Neural progenitor cell (in vitro differentiated cells): ENCODE results near the gene L3MBTL1. TPM values are rescaled to one million over a fixed set of nuclear protein-coding genes. Genes with fewer than 3 reads are reported as not detected.

Experiments
- DNase-seq: peaks from one replicate; pipeline ENCODE4 v3.0.0-alpha.2; 2016; ENCODE audit warnings: low spot score
- H2AFZ ChIP-seq: fragments of 200-600 bp; sonication (generic); replicated peaks from 2 replicates; pipeline ENCODE4 v1.6.1; 2016; ENCODE audit warnings: antibody characterized with exemption
- H3F3A ChIP-seq: fragments of 200-600 bp; sonication (generic); 2 replicates; pipeline ENCODE4 v1.6.1; 2016; ENCODE audit warnings: antibody characterized with exemption, low read depth
- H3K27ac ChIP-seq: fragments of 200-600 bp; sonication (generic); 2 replicates; pipeline ENCODE4 v1.5.1; 2016; ENCODE audit warnings: mild to moderate bottlenecking
- H3K27me3 ChIP-seq: fragments of 200-600 bp; sonication (generic); 2 replicates; pipeline ENCODE4 v1.6.1; 2016; ENCODE audit warnings: mild to moderate bottlenecking, moderate library complexity
- H3K36me3 ChIP-seq: fragments of 200-600 bp; sonication (generic); 2 replicates; pipeline ENCODE4 v1.5.1; 2016
- H3K4me1 ChIP-seq: fragments of 200-600 bp; sonication (generic); 2 replicates; pipeline ENCODE4 v1.6.1; 2016; ENCODE audit warnings: mixed run types
- H3K4me2 ChIP-seq: fragments of 200-600 bp; sonication (generic); 2 replicates; pipeline ENCODE4 v1.6.1; 2016
- H3K4me3 ChIP-seq: fragments of 200-600 bp; sonication (generic); 2 replicates; pipeline ENCODE4 v1.5.1; 2016
- H3K79me2 ChIP-seq: fragments of 200-600 bp; sonication (generic); 2 replicates; pipeline ENCODE4 v1.6.1; 2016; ENCODE audit warnings: low read depth
- H3K9ac ChIP-seq: fragments of 200-600 bp; sonication (generic); 2 replicates; pipeline ENCODE4 v1.6.1; 2016
- H3K9me3 ChIP-seq: fragments of 200-600 bp; sonication (generic); 2 replicates; pipeline ENCODE4 v1.5.1; 2016; ENCODE audit warnings: low read depth
- H4K20me1 ChIP-seq: fragments of 200-600 bp; sonication (generic); 2 replicates; pipeline ENCODE4 v1.6.1; 2016; ENCODE audit warnings: low read depth
- H3K27ac Mint-ChIP-seq: 3 replicates; pipeline ENCODE4 v1.8.0; 2021; ENCODE audit warnings: mixed read lengths
- H3K27me3 Mint-ChIP-seq: 2 replicates; pipeline ENCODE4 v1.8.0; 2022; ENCODE audit warnings: low read depth, mild to moderate bottlenecking, inconsistent platforms, moderate library complexity, mixed read lengths; ENCODE audit not compliant: insufficient read depth
- H3K36me3 Mint-ChIP-seq: 3 replicates; pipeline ENCODE4 v1.8.0; 2021; ENCODE audit warnings: mixed read lengths
- H3K4me1 Mint-ChIP-seq: 3 replicates; pipeline ENCODE4 v1.8.0; 2021; ENCODE audit warnings: mixed read lengths
- H3K4me3 Mint-ChIP-seq: 3 replicates; pipeline ENCODE4 v1.8.0; 2021; ENCODE audit warnings: mild to moderate bottlenecking, moderate library complexity, mixed read lengths
- H3K9me3 Mint-ChIP-seq: 3 replicates; pipeline ENCODE4 v1.8.0; 2020; ENCODE audit warnings: mixed read lengths
- EZH2 ChIP-seq: fragments of 200-600 bp; sonication (generic); IDR thresholded peaks from 2 replicates; pipeline ENCODE4 v1.6.1; 2017; ENCODE audit warnings: antibody characterized with exemption, mild to moderate bottlenecking, moderate library complexity
- EZH2phosphoT487 ChIP-seq: fragments of 200-600 bp; sonication (generic); IDR thresholded peaks from 2 replicates; pipeline ENCODE4 v1.6.1; 2017; ENCODE audit warnings: antibody characterized with exemption
- small RNA-seq: library from RNA; depleted of rRNA; stranded (forward); fragments of <200 nt; gene quantifications from one replicate; pipeline ENCODE3, GENCODE V24; 2015
- total RNA-seq: library from RNA; depleted of rRNA; stranded (reverse); fragments of >200 nt; gene quantifications from 2 replicates; pipeline ENCODE4 v1.2.3, GENCODE V29; 2015; ENCODE audit warnings: low replicate concordance
- TF ChIP-seq, protein P1 (sequence below): fragments of 200-600 bp; sonication (generic); IDR thresholded peaks from 2 replicates; pipeline ENCODE4 v1.5.1; 2017; ENCODE audit warnings: antibody characterized with exemption, mild to moderate bottlenecking

L3MBTL1 gene
- total RNA-seq, 1 donor from 2014 or later = 27.6 TPM

DNA sequence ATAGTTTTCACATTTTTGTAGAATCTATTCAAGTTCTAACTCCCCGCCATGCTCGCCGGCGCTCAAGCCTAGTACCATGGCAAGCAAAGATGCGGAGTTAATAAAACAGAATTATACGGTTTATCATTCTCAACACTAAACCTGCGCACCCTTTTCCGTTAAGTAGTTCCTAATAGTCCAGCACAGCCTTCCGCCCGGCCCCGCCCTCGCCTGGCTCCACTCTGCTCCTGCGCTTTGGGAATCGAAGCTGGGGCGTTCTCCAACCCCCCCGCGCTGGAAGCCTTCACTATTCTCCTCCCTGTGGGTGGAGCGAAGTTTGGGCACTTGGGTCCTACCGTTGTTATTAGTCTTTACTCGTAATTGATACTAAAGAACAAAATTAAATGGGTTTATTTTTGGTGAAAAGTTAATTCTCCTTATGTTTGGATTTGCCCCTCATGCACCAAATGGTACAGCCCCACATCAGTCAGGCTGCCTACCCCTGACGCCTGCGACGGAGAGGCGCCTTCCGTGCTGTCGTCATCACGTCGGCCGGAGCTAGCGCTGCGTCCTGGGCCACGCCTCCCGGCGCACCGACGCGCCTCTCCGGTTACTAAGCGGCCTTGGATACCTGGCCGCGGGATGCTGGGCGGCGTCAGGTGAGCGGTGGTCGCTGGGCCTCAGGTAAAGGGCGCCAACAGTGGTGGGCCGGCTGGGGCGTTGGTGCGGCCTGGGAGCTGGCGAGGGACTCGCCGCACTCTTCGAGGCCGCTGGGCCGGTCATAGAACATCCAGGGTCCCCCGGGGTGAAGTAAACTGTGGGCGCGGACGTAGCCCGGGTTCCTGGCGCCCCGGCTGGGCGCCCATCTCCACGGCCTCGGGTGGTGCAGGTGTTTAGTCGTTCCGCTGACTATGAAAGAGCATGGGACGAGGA lies 83.2 kb downstream of the L3MBTL1 start, which contains the start of gene IFT52:
Gene IFT52, plus strand, starts transcription at position 546 of the 912 bp plus-strand sequence. CDS start 3,762 bp downstream, outside the sequence.
- Histone ChIP-seq H3K4me2 (peak within 1 kb of the TSS; percentile 97), H4K20me1 (peaks cover 3% of the 10 kb centered on the region), H3K36me3 (peaks cover 8% of the 10 kb centered on the region), H3K9me3 (no peaks in the 10 kb centered on the region), H3F3A (peaks cover 8% of the 10 kb centered on the region), H3K27ac (peak within 1 kb of the TSS; percentile 89), H2AFZ (peak within 1 kb of the TSS; percentile 83), H3K9ac (peak within 1 kb of the TSS; percentile 71), H3K4me3 (peak within 1 kb of the TSS; percentile 68), H3K4me1 (peaks cover 13% of the 10 kb centered on the region), H3K27me3 (no peaks in the 10 kb centered on the region), H3K79me2 (peaks cover 29% of the 10 kb centered on the region)
- H3K36me3 Mint-ChIP-seq = peaks cover 8% of the 10 kb centered on the region
- DNase-seq = peak; percentile 96
- H3K27me3 Mint-ChIP-seq = no peaks in the 10 kb centered on the region
- TF ChIP-seq EZH2 = peak; percentile 38
- TF ChIP-seq, protein P1, sequence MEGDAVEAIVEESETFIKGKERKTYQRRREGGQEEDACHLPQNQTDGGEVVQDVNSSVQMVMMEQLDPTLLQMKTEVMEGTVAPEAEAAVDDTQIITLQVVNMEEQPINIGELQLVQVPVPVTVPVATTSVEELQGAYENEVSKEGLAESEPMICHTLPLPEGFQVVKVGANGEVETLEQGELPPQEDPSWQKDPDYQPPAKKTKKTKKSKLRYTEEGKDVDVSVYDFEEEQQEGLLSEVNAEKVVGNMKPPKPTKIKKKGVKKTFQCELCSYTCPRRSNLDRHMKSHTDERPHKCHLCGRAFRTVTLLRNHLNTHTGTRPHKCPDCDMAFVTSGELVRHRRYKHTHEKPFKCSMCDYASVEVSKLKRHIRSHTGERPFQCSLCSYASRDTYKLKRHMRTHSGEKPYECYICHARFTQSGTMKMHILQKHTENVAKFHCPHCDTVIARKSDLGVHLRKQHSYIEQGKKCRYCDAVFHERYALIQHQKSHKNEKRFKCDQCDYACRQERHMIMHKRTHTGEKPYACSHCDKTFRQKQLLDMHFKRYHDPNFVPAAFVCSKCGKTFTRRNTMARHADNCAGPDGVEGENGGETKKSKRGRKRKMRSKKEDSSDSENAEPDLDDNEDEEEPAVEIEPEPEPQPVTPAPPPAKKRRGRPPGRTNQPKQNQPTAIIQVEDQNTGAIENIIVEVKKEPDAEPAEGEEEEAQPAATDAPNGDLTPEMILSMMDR = no peak
- no peak for TF ChIP-seq EZH2phosphoT487
- H3K4me1 Mint-ChIP-seq = peaks cover 20% of the 10 kb centered on the region
- no peaks in the 10 kb centered on the region for H3K9me3 Mint-ChIP-seq
- H3K4me3 Mint-ChIP-seq = peak within 1 kb of the TSS; percentile 95
- H3K27ac Mint-ChIP-seq = peak within 1 kb of the TSS; percentile 99

Small RNAs within 50 kb of the gene (small RNA-seq; reads per million reads assigned to genes)
- not detected for gene RNU6-1251P

Other genes with a start within 250 kb of the L3MBTL1 start
- gene SRSF6, start 49.8 kb upstream of the L3MBTL1 start, total RNA-seq = 79.6 and 86.1 TPM in 2 replicates
- 2.8 and 4.2 TPM in 2 replicates for gene SGK2, start 51.3 kb downstream of the L3MBTL1 start, total RNA-seq
- gene IFT52, start 83.2 kb downstream of the L3MBTL1 start, total RNA-seq = 69.8 and 87.9 TPM in 2 replicates
- 28.8 and 62.5 TPM in 2 replicates for gene MYBL2, start 159.4 kb downstream of the L3MBTL1 start, total RNA-seq
- gene GTSF1L, start 219.3 kb downstream of the L3MBTL1 start, total RNA-seq = not detected in 2 replicates